HepG2 (cell line): ENCODE results near the gene NPBWR2. TPM values are rescaled to one million over a fixed set of nuclear protein-coding genes. Genes with fewer than 3 reads are reported as not detected.
A peak's percentile ranks its signal among the peaks of the same experiment; 100 is the strongest.

Source experiments
- ARHGAP35 ChIP-seq: sonication (generic); formaldehyde crosslinking; IDR thresholded peaks from 2 replicates; pipeline ENCODE4 v1.9.0; 2022; ENCODE audit warnings: mild to moderate bottlenecking, inconsistent platforms, moderate library complexity, missing genetic modification reagents, borderline replicate concordance
- GLI4 ChIP-seq: sonication (generic); formaldehyde crosslinking; IDR thresholded peaks from 2 replicates; pipeline ENCODE4 v1.5.1; 2020; ENCODE audit warnings: missing genetic modification reagents, mild to moderate bottlenecking, moderate library complexity, borderline replicate concordance
- JUNB ChIP-seq: sonication (generic); formaldehyde crosslinking; IDR thresholded peaks from 2 replicates; pipeline ENCODE4 v1.8.0; 2022; ENCODE audit warnings: missing genetic modification reagents, mild to moderate bottlenecking, borderline replicate concordance
- KDM4B ChIP-seq: sonication (generic); formaldehyde crosslinking; IDR thresholded peaks from 2 replicates; pipeline ENCODE4 v1.4.0; 2020; ENCODE audit warnings: missing genetic modification reagents
- KLF12 ChIP-seq: sonication (generic); formaldehyde crosslinking; IDR thresholded peaks from 2 replicates; pipeline ENCODE4 v1.4.0; 2020; ENCODE audit warnings: missing genetic modification reagents, borderline replicate concordance
- MYC ChIP-seq: sonication (generic); formaldehyde crosslinking; IDR thresholded peaks from 2 replicates; pipeline ENCODE4 v1.9.0; 2021; ENCODE audit warnings: missing genetic modification reagents, borderline replicate concordance
- PITX1 ChIP-seq: sonication (generic); formaldehyde crosslinking; IDR thresholded peaks from 2 replicates; pipeline ENCODE4 v1.5.1; 2020; ENCODE audit warnings: mild to moderate bottlenecking, missing genetic modification reagents
- RARA ChIP-seq: IDR thresholded peaks from 2 replicates; pipeline ENCODE4 v1.6.1; 2016; ENCODE audit warnings: missing genetic modification reagents, missing compliant biosample characterization
- RBAK ChIP-seq: sonication (generic); formaldehyde crosslinking; IDR thresholded peaks from 2 replicates; pipeline ENCODE4 v1.5.1; 2020; ENCODE audit warnings: mild to moderate bottlenecking, missing genetic modification reagents
- RFX1 ChIP-seq: fragments of 450-650 bp; IDR thresholded peaks from 2 replicates; pipeline ENCODE4 v1.6.1; 2017
- SMAD1 ChIP-seq: sonication (generic); formaldehyde crosslinking; IDR thresholded peaks from 2 replicates; pipeline ENCODE4 v1.4.0; 2020; ENCODE audit warnings: missing genetic modification reagents, low read depth, mild to moderate bottlenecking, borderline replicate concordance
- SUZ12 ChIP-seq: fragments of 150-350 bp; IDR thresholded peaks from 2 replicates; pipeline ENCODE4 v1.6.1; 2014; ENCODE audit warnings: low read depth, low read length
- TAF1 ChIP-seq: sonication (generic); formaldehyde crosslinking; IDR thresholded peaks from 2 replicates; pipeline ENCODE4 v1.4.0; 2020; ENCODE audit warnings: missing genetic modification reagents
- TRIM22 ChIP-seq: fragments of 450-650 bp; IDR thresholded peaks from 2 replicates; pipeline ENCODE4 v1.6.1; 2017
- U2AF2 ChIP-seq: fragments of 200-400 bp; formaldehyde crosslinking; IDR thresholded peaks from 2 replicates; pipeline ENCODE4 v1.6.1; 2017; ENCODE audit warnings: low read depth, mild to moderate bottlenecking, low read length
- ZMAT3 ChIP-seq: sonication (generic); formaldehyde crosslinking; conservative IDR thresholded peaks from 2 replicates; pipeline ENCODE4 v1.7.0; 2021; ENCODE audit warnings: missing genetic modification reagents
- ZNF230 ChIP-seq: sonication (generic); formaldehyde crosslinking; IDR thresholded peaks from 2 replicates; pipeline ENCODE4 v1.4.0; 2020; ENCODE audit warnings: mild to moderate bottlenecking, missing genetic modification reagents
- ZNF431 ChIP-seq: sonication (generic); formaldehyde crosslinking; IDR thresholded peaks from 2 replicates; pipeline ENCODE4 v1.9.0; 2022; ENCODE audit warnings: missing genetic modification reagents, low read depth, mild to moderate bottlenecking, borderline replicate concordance
- ZNF766 ChIP-seq: sonication (generic); formaldehyde crosslinking; IDR thresholded peaks from 2 replicates; pipeline ENCODE4 v1.5.0; 2020; ENCODE audit warnings: missing genetic modification reagents, borderline replicate concordance
- polyA plus RNA-seq, 8 experiments: library from polyadenylated mRNA; depleted of rRNA in 3 of 8; stranded (reverse) in 7 of 8; unstranded in 1 of 8; fragments of >200 nt; fragmentation: Illumina TruSeq in 4 of 8; extraction: Trizol in 4 of 8; gene quantifications; 2 replicates each; pipeline versions ENCODE4 v1.2.1 to v1.2.3, GENCODE V29; 2011 to 2016; ENCODE audit warnings: low read depth in 4 of 8, missing spikeins in 1 of 8, mixed read lengths in 1 of 8; ENCODE audit not compliant: insufficient read depth in 1 of 8
- total RNA-seq, 5 experiments: library from RNA; depleted of rRNA; stranded (reverse); fragments of >200 nt; fragmentation: Illumina TruSeq; extraction: Trizol; gene quantifications; 2 replicates each; pipeline ENCODE4 v1.2.3, GENCODE V29; 2016; ENCODE audit warnings: low read depth in 1 of 5
- TF ChIP-seq, protein P1 (sequence below): sonication (generic); formaldehyde crosslinking; IDR thresholded peaks from 2 replicates; pipeline ENCODE4 v1.9.0; 2021; ENCODE audit warnings: missing genetic modification reagents, mild to moderate bottlenecking, borderline replicate concordance
- TF ChIP-seq, protein P2 (sequence below): sonication (generic); formaldehyde crosslinking; IDR thresholded peaks from 2 replicates; pipeline ENCODE4 v1.9.0; 2022; ENCODE audit warnings: missing genetic modification reagents, mild to moderate bottlenecking, borderline replicate concordance
- TF ChIP-seq, protein P3 (sequence below): sonication (generic); formaldehyde crosslinking; IDR thresholded peaks from 2 replicates; pipeline ENCODE4 v1.4.0; 2020; ENCODE audit warnings: missing genetic modification reagents
- TF ChIP-seq, protein P4 (sequence below): sonication (generic); formaldehyde crosslinking; IDR thresholded peaks from 2 replicates; pipeline ENCODE4 v1.4.0; 2020; ENCODE audit warnings: mild to moderate bottlenecking, missing genetic modification reagents

The NPBWR2 gene
- total and polyA plus RNA-seq, 2 of the 13 experiments (the other 11 are each of a cell fraction or from before 2014, with no cell fraction given): not detected

DNA sequence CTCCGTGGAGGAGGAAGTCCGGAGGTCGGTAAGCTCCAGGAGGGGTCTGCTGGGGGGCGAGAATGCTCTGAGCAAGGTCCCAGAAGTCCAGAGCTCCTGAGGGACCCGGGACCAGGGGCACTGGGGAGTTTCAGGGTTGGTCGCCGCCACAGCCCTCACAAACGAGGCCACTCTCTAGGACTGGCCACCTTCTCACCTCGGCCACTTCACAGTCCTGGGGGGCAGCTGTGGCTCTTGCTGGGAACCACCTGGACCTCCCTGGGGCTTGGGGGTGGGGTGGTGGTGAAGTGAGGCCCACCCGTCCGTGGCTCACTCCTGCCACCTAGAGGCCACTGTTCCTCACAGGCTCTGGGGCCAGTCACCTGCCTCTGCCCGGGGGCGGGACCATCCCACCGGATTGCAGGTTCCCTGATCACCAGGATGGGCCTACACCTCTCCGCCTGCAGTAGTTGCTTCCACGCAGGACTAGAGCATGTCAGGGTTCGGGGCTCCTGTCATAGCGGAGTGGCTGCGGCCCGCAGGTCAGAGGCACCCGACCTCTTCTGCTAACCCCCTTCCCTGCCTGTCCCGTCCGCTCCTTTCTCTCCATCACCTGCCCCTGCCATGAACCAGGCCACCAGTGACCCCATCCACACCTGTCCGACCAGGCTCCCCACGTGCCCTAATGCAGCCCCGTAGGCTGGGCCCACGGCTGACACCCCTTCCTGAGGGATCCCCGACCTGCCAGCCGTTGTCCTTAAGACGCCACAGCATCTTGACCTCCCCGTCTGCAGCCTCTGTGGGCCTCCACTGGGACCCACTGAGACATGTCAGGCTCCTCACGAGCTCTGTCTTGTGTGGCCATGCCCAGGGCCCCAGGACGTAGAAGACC, 49.5 kb downstream of the NPBWR2 start (continued):
- TF ChIP-seq, protein P1, sequence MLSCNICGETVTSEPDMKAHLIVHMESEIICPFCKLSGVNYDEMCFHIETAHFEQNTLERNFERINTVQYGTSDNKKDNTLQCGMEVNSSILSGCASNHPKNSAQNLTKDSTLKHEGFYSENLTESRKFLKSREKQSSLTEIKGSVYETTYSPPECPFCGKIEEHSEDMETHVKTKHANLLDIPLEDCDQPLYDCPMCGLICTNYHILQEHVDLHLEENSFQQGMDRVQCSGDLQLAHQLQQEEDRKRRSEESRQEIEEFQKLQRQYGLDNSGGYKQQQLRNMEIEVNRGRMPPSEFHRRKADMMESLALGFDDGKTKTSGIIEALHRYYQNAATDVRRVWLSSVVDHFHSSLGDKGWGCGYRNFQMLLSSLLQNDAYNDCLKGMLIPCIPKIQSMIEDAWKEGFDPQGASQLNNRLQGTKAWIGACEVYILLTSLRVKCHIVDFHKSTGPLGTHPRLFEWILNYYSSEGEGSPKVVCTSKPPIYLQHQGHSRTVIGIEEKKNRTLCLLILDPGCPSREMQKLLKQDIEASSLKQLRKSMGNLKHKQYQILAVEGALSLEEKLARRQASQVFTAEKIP: no peak
- TF ChIP-seq ZNF431 (CRISPR knock-in tag): no peak
- TF ChIP-seq GLI4 (CRISPR knock-in tag): 0 out of 2 replicates have a peak, but pooled peaks have one; percentile 9
- TF ChIP-seq KLF12 (CRISPR knock-in tag): peak; percentile 81; the same call in 1 of the 2 replicates
- TF ChIP-seq, protein P2, sequence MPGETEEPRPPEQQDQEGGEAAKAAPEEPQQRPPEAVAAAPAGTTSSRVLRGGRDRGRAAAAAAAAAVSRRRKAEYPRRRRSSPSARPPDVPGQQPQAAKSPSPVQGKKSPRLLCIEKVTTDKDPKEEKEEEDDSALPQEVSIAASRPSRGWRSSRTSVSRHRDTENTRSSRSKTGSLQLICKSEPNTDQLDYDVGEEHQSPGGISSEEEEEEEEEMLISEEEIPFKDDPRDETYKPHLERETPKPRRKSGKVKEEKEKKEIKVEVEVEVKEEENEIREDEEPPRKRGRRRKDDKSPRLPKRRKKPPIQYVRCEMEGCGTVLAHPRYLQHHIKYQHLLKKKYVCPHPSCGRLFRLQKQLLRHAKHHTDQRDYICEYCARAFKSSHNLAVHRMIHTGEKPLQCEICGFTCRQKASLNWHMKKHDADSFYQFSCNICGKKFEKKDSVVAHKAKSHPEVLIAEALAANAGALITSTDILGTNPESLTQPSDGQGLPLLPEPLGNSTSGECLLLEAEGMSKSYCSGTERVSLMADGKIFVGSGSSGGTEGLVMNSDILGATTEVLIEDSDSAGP: peak; percentile 80
- peak; percentile 72; the same call in 1 of the 2 replicates for TF ChIP-seq RBAK (CRISPR knock-in tag)
- TF ChIP-seq RARA (CRISPR knock-in tag): no peak; the same call in 1 of the 2 replicates
- no peak for TF ChIP-seq TAF1
- TF ChIP-seq JUNB: no peak
- TF ChIP-seq PITX1: peak; percentile 47; the same call in 1 of the 2 replicates
- TF ChIP-seq, protein P3, sequence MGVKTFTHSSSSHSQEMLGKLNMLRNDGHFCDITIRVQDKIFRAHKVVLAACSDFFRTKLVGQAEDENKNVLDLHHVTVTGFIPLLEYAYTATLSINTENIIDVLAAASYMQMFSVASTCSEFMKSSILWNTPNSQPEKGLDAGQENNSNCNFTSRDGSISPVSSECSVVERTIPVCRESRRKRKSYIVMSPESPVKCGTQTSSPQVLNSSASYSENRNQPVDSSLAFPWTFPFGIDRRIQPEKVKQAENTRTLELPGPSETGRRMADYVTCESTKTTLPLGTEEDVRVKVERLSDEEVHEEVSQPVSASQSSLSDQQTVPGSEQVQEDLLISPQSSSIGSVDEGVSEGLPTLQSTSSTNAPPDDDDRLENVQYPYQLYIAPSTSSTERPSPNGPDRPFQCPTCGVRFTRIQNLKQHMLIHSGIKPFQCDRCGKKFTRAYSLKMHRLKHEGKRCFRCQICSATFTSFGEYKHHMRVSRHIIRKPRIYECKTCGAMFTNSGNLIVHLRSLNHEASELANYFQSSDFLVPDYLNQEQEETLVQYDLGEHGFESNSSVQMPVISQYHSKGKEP (CRISPR knock-in tag): no peak
- no peak for TF ChIP-seq SUZ12
- TF ChIP-seq, protein P4, sequence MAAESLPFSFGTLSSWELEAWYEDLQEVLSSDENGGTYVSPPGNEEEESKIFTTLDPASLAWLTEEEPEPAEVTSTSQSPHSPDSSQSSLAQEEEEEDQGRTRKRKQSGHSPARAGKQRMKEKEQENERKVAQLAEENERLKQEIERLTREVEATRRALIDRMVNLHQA: no peak; the same call in 1 of the 2 replicates
- TF ChIP-seq SMAD1 (CRISPR knock-in tag): peak; percentile 95
- TF ChIP-seq ZNF230 (CRISPR knock-in tag): no peak; the same call in none of the 2 replicates
- TF ChIP-seq RFX1: no peak
- no peak for TF ChIP-seq U2AF2
- no peak for TF ChIP-seq ZMAT3 (CRISPR knock-in tag)
- peak; percentile 35; the same call in 1 of the 2 replicates for TF ChIP-seq KDM4B
- TF ChIP-seq TRIM22: no peak
- TF ChIP-seq ZNF766 (CRISPR knock-in tag): peak; percentile 30; the same call in 1 of the 2 replicates
- TF ChIP-seq MYC: peak; percentile 26
- no peak for TF ChIP-seq ARHGAP35 (CRISPR knock-in tag)
